Measurements from ENCODE around the gene UBR4. TPM values are rescaled to one million over a fixed set of nuclear protein-coding genes. Genes with fewer than 3 reads are reported as not detected.

Gene UBR4
- total and polyA plus RNA-seq, 3 donors from 2014 or later = 301 to 708 (median 613) TPM

- H3K36me3 ChIP-seq (ENCODE audit: low read depth, missing control alignments) = no peaks in the 10 kb centered on the region
- H3K4me1 ChIP-seq = peaks cover 6% of the 10 kb centered on the region
- H3K9me3 ChIP-seq = no peaks in the 10 kb centered on the region
- intact Hi-C loops (cut with DNase I; ENCODE audit: low total_unique reads) = no loop called here
- 92% methylated on average over 5 of the region's 5 CpGs; no CpG with 5 or more reads in 1 of the 2 donors for WGBS, 2 donors
- H3K27me3 ChIP-seq = no peaks in the 10 kb centered on the region
- no peak overlapping the region for H3K27ac ChIP-seq
- no peak overlapping the region for H3K4me3 ChIP-seq
- TF ChIP-seq, protein P1, sequence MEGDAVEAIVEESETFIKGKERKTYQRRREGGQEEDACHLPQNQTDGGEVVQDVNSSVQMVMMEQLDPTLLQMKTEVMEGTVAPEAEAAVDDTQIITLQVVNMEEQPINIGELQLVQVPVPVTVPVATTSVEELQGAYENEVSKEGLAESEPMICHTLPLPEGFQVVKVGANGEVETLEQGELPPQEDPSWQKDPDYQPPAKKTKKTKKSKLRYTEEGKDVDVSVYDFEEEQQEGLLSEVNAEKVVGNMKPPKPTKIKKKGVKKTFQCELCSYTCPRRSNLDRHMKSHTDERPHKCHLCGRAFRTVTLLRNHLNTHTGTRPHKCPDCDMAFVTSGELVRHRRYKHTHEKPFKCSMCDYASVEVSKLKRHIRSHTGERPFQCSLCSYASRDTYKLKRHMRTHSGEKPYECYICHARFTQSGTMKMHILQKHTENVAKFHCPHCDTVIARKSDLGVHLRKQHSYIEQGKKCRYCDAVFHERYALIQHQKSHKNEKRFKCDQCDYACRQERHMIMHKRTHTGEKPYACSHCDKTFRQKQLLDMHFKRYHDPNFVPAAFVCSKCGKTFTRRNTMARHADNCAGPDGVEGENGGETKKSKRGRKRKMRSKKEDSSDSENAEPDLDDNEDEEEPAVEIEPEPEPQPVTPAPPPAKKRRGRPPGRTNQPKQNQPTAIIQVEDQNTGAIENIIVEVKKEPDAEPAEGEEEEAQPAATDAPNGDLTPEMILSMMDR (IDR thresholded peaks at IDR 0.05) = no peak
- no peak for TF ChIP-seq POLR2A (IDR thresholded peaks at IDR 0.05)
- no peak for DNase-seq
Observed at GRCh38 chr1:19032413-19032695, 177.7 kb downstream of the UBR4 start.

DNA sequence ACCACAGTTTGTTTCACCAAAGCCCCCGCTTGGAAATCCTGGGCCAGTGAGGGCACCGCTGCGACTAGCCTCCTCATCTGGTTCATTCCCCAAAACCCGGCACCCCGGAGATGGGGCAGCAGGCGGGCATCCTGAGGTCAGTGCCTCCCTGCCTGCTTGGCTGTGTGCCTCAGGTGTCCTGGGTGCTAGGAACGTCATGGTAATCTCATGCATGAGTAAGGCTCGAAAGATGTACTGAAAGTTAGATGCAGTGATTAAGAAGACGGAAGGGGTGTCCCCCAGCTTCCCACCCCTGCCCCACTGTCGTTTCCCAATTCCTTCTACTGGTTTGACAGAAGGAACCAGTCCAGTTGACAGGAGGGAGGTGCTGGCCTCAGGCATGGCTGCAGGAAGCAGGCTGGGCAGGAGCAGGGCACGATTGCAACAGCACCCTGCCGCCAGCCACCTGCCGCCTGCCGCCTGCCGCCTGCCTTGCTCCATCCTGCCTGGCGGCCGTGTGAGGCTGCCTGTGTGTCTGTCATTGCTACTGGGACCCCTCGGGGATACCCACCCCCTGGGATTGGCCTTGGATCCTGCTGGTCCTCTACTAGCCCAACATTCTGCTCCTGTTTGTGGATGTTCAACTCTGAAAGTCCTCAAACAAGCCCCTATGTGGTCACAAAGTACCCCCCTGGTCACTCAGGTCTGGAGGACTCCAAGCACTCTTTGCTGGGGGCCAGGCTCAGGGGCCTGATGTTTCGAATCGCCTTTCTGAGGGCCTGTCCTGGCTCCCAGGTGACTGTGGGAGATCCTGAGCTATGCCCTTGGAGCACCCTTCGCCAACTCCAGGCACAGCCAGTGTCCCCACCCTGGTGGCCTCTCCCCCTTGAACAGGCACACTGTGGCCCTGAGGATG is 180.6 kb downstream of the UBR4 start:
- 80 to 87% methylated on average over 19 to 21 of the region's 21 CpGs for WGBS, 2 donors

GRCh38 chr1:19028546-19029129 is 181.4 kb downstream of the UBR4 start:
- intact Hi-C loops (cut with DNase I; ENCODE audit: low total_unique reads) = no loop called here
- no peaks in the 10 kb centered on the region for H3K36me3 ChIP-seq (ENCODE audit: low read depth, missing control alignments)
- H3K4me3 ChIP-seq = no peak overlapping the region
- no peaks in the 10 kb centered on the region for H3K9me3 ChIP-seq
- H3K27ac ChIP-seq = no peak overlapping the region
- no peak for DNase-seq
- 78 to 92% methylated on average over 8 of the region's 8 CpGs for WGBS, 2 donors
- no peaks in the 10 kb centered on the region for H3K27me3 ChIP-seq
- no peak for TF ChIP-seq POLR2A (IDR thresholded peaks at IDR 0.05)
- TF ChIP-seq, protein P1 (IDR thresholded peaks at IDR 0.05) = no peak
- no peaks in the 10 kb centered on the region for H3K4me1 ChIP-seq

More for the DNA sequence above, 180.6 kb downstream of the UBR4 start:
- H3K4me1 ChIP-seq = no peaks in the 10 kb centered on the region
- intact Hi-C loops (cut with DNase I; ENCODE audit: low total_unique reads) = no loop called here
- no peak overlapping the region for H3K4me3 ChIP-seq
- no peak for TF ChIP-seq POLR2A (IDR thresholded peaks at IDR 0.05)
- TF ChIP-seq, protein P1 (IDR thresholded peaks at IDR 0.05) = no peak
- no peaks in the 10 kb centered on the region for H3K9me3 ChIP-seq
- no peaks in the 10 kb centered on the region for H3K27me3 ChIP-seq
- no peak overlapping the region for H3K27ac ChIP-seq
- no peaks in the 10 kb centered on the region for H3K36me3 ChIP-seq (ENCODE audit: low read depth, missing control alignments)
- no peak for DNase-seq

DNA sequence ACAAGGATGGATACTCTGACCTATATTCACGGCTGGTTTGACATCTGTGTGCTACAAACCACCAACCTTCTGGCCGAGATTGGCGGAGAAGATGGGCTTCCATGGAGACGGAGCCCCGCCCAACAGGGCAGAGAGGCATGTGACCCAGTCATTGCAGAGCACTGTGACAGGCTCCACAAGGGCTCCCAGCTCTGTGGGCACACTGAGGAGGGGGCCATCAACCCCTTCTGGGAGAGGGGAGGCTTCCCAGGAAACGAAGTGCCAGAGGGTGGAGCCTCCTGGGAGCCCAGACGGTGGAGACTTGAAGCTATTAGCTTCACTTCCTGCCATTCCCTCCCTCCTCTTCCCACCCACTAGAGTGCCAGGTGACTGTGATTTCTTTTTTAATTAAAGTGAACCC is 182.0 kb downstream of the UBR4 start:
- H3K27ac ChIP-seq = no peak overlapping the region
- no peaks in the 10 kb centered on the region for H3K4me1 ChIP-seq
- intact Hi-C loops (cut with DNase I; ENCODE audit: low total_unique reads) = no loop called here
- no peaks in the 10 kb centered on the region for H3K27me3 ChIP-seq
- 49 to 51% methylated on average over 7 of the region's 7 CpGs for WGBS, 2 donors
- H3K9me3 ChIP-seq = no peaks in the 10 kb centered on the region
- DNase-seq = no peak
- no peaks in the 10 kb centered on the region for H3K36me3 ChIP-seq (ENCODE audit: low read depth, missing control alignments)
- H3K4me3 ChIP-seq = no peak overlapping the region
- TF ChIP-seq POLR2A (IDR thresholded peaks at IDR 0.05) = no peak
- TF ChIP-seq, protein P1 (IDR thresholded peaks at IDR 0.05) = no peak

Other genes with a start within 250 kb of the UBR4 start
- gene EMC1, start 41.3 kb upstream of the UBR4 start, total RNA-seq = 100 to 1,000 TPM in 1 of 2 donors, 10 to 100 TPM in 1; 79.0 to 114 TPM
- 41.9 TPM for gene EMC1, start 41.3 kb upstream of the UBR4 start, polyA plus RNA-seq (ENCODE audit: insufficient read depth, low read depth, low replicate concordance)
- gene MRTO4, start 41.5 kb upstream of the UBR4 start, total RNA-seq = 10 to 100 TPM; 25.8 to 36.9 TPM
- 46.4 TPM for gene MRTO4, start 41.5 kb upstream of the UBR4 start, polyA plus RNA-seq (ENCODE audit: insufficient read depth, low read depth, low replicate concordance)
- 1 to 10 TPM; 6.2 to 6.5 TPM for gene AKR7A3, start 78.5 kb upstream of the UBR4 start, total RNA-seq
- gene AKR7A3, start 78.5 kb upstream of the UBR4 start, polyA plus RNA-seq (ENCODE audit: insufficient read depth, low read depth, low replicate concordance) = 2.3 TPM
- 100 to 1,000 TPM in 1 of 2 donors, 10 to 100 TPM in 1; 83.3 to 141 TPM for gene AKR7A2, start 101.9 kb upstream of the UBR4 start, total RNA-seq
- 73.0 TPM for gene AKR7A2, start 101.9 kb upstream of the UBR4 start, polyA plus RNA-seq (ENCODE audit: insufficient read depth, low read depth, low replicate concordance)
- gene SLC66A1, start 102.1 kb upstream of the UBR4 start, total RNA-seq = 10 to 100 TPM; 61.1 to 66.0 TPM
- 27.9 TPM for gene SLC66A1, start 102.1 kb upstream of the UBR4 start, polyA plus RNA-seq (ENCODE audit: insufficient read depth, low read depth, low replicate concordance)